Upper lobe of right lung (tissue), 1 donor: Measurements from ENCODE around the gene RNF157. TPM values are rescaled to one million over a fixed set of nuclear protein-coding genes. Genes with fewer than 3 reads are reported as not detected.

ENCODE experiments used
- ATAC-seq: fragments of 200-7000 bp; cut with Tn5 transposase; one replicate; pipeline ENCODE4 v1.9.1; 2020; ENCODE audit warnings: mild to moderate bottlenecking, moderate library complexity
- DNase-seq: peaks from one replicate; pipeline ENCODE4 v3.0.0-alpha.2; 2020
- H3K27ac ChIP-seq: fragments of 200-600 bp; one replicate; pipeline ENCODE4 v1.8.0; 2022
- H3K27me3 ChIP-seq: fragments of 200-600 bp; one replicate; pipeline ENCODE4 v1.8.0; 2022; ENCODE audit warnings: mild to moderate bottlenecking
- H3K36me3 ChIP-seq: fragments of 200-600 bp; one replicate; pipeline ENCODE4 v1.8.0; 2022
- H3K4me1 ChIP-seq: fragments of 200-600 bp; one replicate; pipeline ENCODE4 v1.8.0; 2022
- H3K4me3 ChIP-seq: fragments of 200-600 bp; one replicate; pipeline ENCODE4 v1.8.0; 2022; ENCODE audit warnings: mild to moderate bottlenecking
- H3K9me3 ChIP-seq: fragments of 200-600 bp; one replicate; pipeline ENCODE4 v1.8.0; 2022
- intact Hi-C: fragments of 100-400 bp; cut with DNase I; formaldehyde crosslinking; loops from one replicate; pipeline ENCODE4 v1.11.0; 2022
- total RNA-seq: library from RNA; stranded (reverse); fragmentation: NEBNext Ultra II Directional; extraction: Animal tissue kit (Norgen Biotek cat#: 25700); gene quantifications from one replicate; pipeline ENCODE4 v1.2.1, GENCODE V29; 2021
- TF ChIP-seq, protein P1 (sequence below): fragments of 200-600 bp; IDR thresholded peaks from one replicate; pipeline ENCODE4 v1.8.0; 2022; ENCODE audit warnings: antibody characterized with exemption
- donor health status: DM: no; HTN: yes; CAD: no; lungs with severe emphysema.

The RNF157 gene
- total RNA-seq, 1 donor from 2014 or later = 3.8 TPM

GRCh38 chr17:76178124-76178523 lies 62.2 kb downstream of the RNF157 start:
- Histone ChIP-seq H3K4me3 (no peak overlapping the region), H3K36me3 (no peaks in the 10 kb centered on the region), H3K4me1 (no peaks in the 10 kb centered on the region), H3K27me3 (no peaks in the 10 kb centered on the region), H3K9me3 (no peaks in the 10 kb centered on the region), H3K27ac (no peak overlapping the region)
- intact Hi-C loops = no loop called here
- TF ChIP-seq, protein P1, sequence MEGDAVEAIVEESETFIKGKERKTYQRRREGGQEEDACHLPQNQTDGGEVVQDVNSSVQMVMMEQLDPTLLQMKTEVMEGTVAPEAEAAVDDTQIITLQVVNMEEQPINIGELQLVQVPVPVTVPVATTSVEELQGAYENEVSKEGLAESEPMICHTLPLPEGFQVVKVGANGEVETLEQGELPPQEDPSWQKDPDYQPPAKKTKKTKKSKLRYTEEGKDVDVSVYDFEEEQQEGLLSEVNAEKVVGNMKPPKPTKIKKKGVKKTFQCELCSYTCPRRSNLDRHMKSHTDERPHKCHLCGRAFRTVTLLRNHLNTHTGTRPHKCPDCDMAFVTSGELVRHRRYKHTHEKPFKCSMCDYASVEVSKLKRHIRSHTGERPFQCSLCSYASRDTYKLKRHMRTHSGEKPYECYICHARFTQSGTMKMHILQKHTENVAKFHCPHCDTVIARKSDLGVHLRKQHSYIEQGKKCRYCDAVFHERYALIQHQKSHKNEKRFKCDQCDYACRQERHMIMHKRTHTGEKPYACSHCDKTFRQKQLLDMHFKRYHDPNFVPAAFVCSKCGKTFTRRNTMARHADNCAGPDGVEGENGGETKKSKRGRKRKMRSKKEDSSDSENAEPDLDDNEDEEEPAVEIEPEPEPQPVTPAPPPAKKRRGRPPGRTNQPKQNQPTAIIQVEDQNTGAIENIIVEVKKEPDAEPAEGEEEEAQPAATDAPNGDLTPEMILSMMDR = no peak
- DNase-seq (no peak), ATAC-seq (no peak)

- Histone ChIP-seq H3K9me3 (no peaks in the 10 kb centered on the region), H3K4me1 (no peaks in the 10 kb centered on the region), H3K4me3 (no peak overlapping the region), H3K36me3 (no peaks in the 10 kb centered on the region), H3K27ac (no peak overlapping the region), H3K27me3 (no peaks in the 10 kb centered on the region)
- ATAC-seq (peak; percentile 36), DNase-seq (no peak)
- TF ChIP-seq, protein P1 = no peak
- intact Hi-C loops = no loop called here
Observed at GRCh38 chr17:76176701-76177574, 63.4 kb downstream of the RNF157 start.

- no peaks in the 10 kb centered on the region for H3K4me1 ChIP-seq
- no peak for ATAC-seq
- intact Hi-C loops = no loop called here
- TF ChIP-seq, protein P1 = no peak
- H3K36me3 ChIP-seq = no peaks in the 10 kb centered on the region
- DNase-seq = no peak
- no peaks in the 10 kb centered on the region for H3K9me3 ChIP-seq
- H3K27ac ChIP-seq = no peak overlapping the region
- H3K4me3 ChIP-seq = no peak overlapping the region
- H3K27me3 ChIP-seq = no peaks in the 10 kb centered on the region
Observed at GRCh38 chr17:76174037-76174436, 66.3 kb downstream of the RNF157 start.

DNA sequence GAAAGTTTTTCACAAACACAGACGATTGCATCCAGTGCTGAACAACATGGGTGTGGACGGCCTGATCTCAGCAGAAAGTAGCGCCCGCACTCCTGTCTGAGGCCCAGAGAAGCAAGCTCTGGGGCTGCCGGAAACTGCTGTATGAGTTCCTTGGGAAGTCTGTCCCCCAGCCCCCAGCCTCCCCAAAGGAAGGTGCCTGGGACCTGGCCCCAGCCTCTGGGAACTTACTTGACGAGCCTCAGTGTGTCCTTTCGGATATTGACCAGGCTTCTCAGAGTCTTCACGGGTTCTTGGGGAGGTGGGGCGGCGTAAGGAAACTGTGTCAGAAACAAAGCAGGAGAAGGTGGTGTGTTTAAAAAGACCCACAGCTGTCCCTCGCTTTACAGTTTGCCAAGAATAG lies 66.8 kb downstream of the RNF157 start:
- TF ChIP-seq, protein P1 = no peak
- Histone ChIP-seq H3K4me1 (no peaks in the 10 kb centered on the region), H3K27ac (no peak overlapping the region), H3K9me3 (no peaks in the 10 kb centered on the region), H3K36me3 (no peaks in the 10 kb centered on the region), H3K27me3 (no peaks in the 10 kb centered on the region), H3K4me3 (no peak overlapping the region)
- ATAC-seq = no peak
- intact Hi-C loops = no loop called here
- no peak for DNase-seq

DNA sequence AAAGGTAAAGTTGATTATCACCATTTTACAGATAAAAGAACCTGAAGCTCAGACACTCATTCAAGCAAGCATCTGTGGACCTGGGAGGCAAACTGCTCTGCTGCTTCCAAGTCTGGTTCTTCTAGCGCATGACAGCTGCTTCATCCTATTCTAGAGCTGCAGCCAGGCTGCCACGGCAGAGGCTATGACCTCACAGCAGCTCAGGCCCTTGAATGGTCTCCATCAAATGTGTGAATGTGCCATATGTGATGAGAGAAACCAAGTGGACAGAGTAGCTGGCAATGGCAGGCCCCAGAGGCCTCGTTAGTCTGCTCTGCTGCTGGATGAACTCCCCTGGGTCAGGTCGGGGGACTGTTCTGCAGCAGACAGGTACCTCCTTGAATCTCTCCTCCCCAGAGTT lies 68.6 kb downstream of the RNF157 start:
- DNase-seq (no peak), ATAC-seq (no peak)
- Histone ChIP-seq H3K9me3 (no peaks in the 10 kb centered on the region), H3K27ac (no peak overlapping the region), H3K36me3 (no peaks in the 10 kb centered on the region), H3K27me3 (no peaks in the 10 kb centered on the region), H3K4me1 (no peaks in the 10 kb centered on the region), H3K4me3 (no peak overlapping the region)
- TF ChIP-seq, protein P1 = no peak
- intact Hi-C loops = no loop called here
